Loucy (cell line): ENCODE results near the gene COL23A1.

Experiments used
- H2AFZ ChIP-seq: fragments of 200-600 bp; sonication (generic); 2 replicates; pipeline ENCODE4 v1.6.0; 2016; ENCODE audit warnings: antibody characterized with exemption, mild to moderate bottlenecking, low read length, moderate library complexity
- H3F3A ChIP-seq: fragments of 200-600 bp; 2 replicates; pipeline ENCODE4 v1.6.0; 2016; ENCODE audit warnings: antibody characterized with exemption, low read depth, mild to moderate bottlenecking
- H3K27me3 ChIP-seq: fragments of 200-600 bp; sonication (generic); 2 replicates; pipeline ENCODE4 v1.6.1; 2014; ENCODE audit warnings: low read length, mild to moderate bottlenecking; ENCODE audit not compliant: insufficient read depth, poor library complexity, severe bottlenecking
- H3K36me3 ChIP-seq: fragments of 200-600 bp; sonication (generic); 2 replicates; pipeline ENCODE4 v1.6.1; 2016; ENCODE audit warnings: low read length; ENCODE audit not compliant: insufficient read depth
- H3K4me1 ChIP-seq: fragments of 200-600 bp; sonication (generic); 2 replicates; pipeline ENCODE4 v1.5.1; 2014; ENCODE audit warnings: low read length, mild to moderate bottlenecking; ENCODE audit not compliant: insufficient read depth, poor library complexity, severe bottlenecking
- H3K4me2 ChIP-seq: fragments of 200-600 bp; sonication (generic); 2 replicates; pipeline ENCODE4 v1.6.0; 2014; ENCODE audit warnings: antibody characterized with exemption, low read length, low read depth, mild to moderate bottlenecking; ENCODE audit not compliant: poor library complexity, severe bottlenecking
- H3K4me3 ChIP-seq: fragments of 200-600 bp; sonication (generic); 2 replicates; pipeline ENCODE4 v1.5.1; 2014; ENCODE audit warnings: low read length, mild to moderate bottlenecking, mixed read lengths; ENCODE audit not compliant: poor library complexity, severe bottlenecking
- H3K79me2 ChIP-seq: fragments of 200-600 bp; sonication (generic); 2 replicates; pipeline ENCODE4 v1.6.1; 2014; ENCODE audit warnings: low read length; ENCODE audit not compliant: insufficient read depth
- H3K9ac ChIP-seq: fragments of 200-600 bp; sonication (generic); 2 replicates; pipeline ENCODE4 v1.6.0; 2014; ENCODE audit warnings: mild to moderate bottlenecking, low read depth, low read length, moderate library complexity; ENCODE audit not compliant: poor library complexity, severe bottlenecking
- H3K9me2 ChIP-seq: fragments of 200-600 bp; sonication (generic); replicated peaks from 2 replicates; pipeline ENCODE4 v1.6.1; 2016; ENCODE audit warnings: low read depth, low read length, mixed read lengths
- H3K9me3 ChIP-seq: fragments of 200-600 bp; sonication (generic); 2 replicates; pipeline ENCODE4 v1.6.1; 2014; ENCODE audit warnings: mild to moderate bottlenecking, antibody characterized with exemption, low read length, low read depth; ENCODE audit not compliant: insufficient read depth
- H4K20me1 ChIP-seq: fragments of 200-600 bp; sonication (generic); 2 replicates; pipeline ENCODE4 v1.6.0; 2014; ENCODE audit warnings: antibody characterized with exemption, low read length, mild to moderate bottlenecking; ENCODE audit not compliant: insufficient read depth, poor library complexity, severe bottlenecking
- CTCF ChIP-seq: fragments of 200-600 bp; sonication (generic); conservative IDR thresholded peaks from 2 replicates; pipeline ENCODE4 v1.5.1; 2014; ENCODE audit warnings: mild to moderate bottlenecking, antibody characterized with exemption, low read length
- EZH2phosphoT487 ChIP-seq: fragments of 200-600 bp; IDR thresholded peaks from 2 replicates; pipeline ENCODE4 v1.6.1; 2018; ENCODE audit warnings: antibody characterized with exemption, mild to moderate bottlenecking, moderate library complexity, borderline replicate concordance

The COL23A1 gene

GRCh38 chr5:178507151-178507932 is 82.9 kb downstream of the COL23A1 start:
- TF ChIP-seq CTCF: no peak
- no peak for TF ChIP-seq EZH2phosphoT487
- no peaks in the 10 kb centered on the region for H3K27me3 ChIP-seq
- H2AFZ ChIP-seq: no peak overlapping the region
- H3K79me2 ChIP-seq: no peaks in the 10 kb centered on the region
- H3K9me3 ChIP-seq: no peaks in the 10 kb centered on the region
- no peak overlapping the region for H3K4me2 ChIP-seq
- no peaks in the 10 kb centered on the region for H3K9me2 ChIP-seq
- H3K36me3 ChIP-seq: no peaks in the 10 kb centered on the region
- no peak overlapping the region for H3K9ac ChIP-seq
- H3K4me3 ChIP-seq: no peak overlapping the region
- no peaks in the 10 kb centered on the region for H3K4me1 ChIP-seq
- H4K20me1 ChIP-seq: no peaks in the 10 kb centered on the region
- H3F3A ChIP-seq: no peaks in the 10 kb centered on the region

- TF ChIP-seq EZH2phosphoT487 (no peak), CTCF (no peak)
- Histone ChIP-seq H4K20me1 (no peaks in the 10 kb centered on the region), H3F3A (no peaks in the 10 kb centered on the region), H3K79me2 (no peaks in the 10 kb centered on the region), H3K4me2 (no peak overlapping the region), H3K9ac (no peak overlapping the region), H3K9me3 (no peaks in the 10 kb centered on the region), H3K9me2 (no peaks in the 10 kb centered on the region), H3K36me3 (no peaks in the 10 kb centered on the region), H3K4me1 (no peaks in the 10 kb centered on the region), H3K27me3 (no peaks in the 10 kb centered on the region), H3K4me3 (no peak overlapping the region), H2AFZ (no peak overlapping the region)
These were observed 84.4 kb downstream of the COL23A1 start for GRCh38 chr5:178505639-178506407.

- Histone ChIP-seq H4K20me1 (no peaks in the 10 kb centered on the region), H3K4me3 (no peak overlapping the region), H3K79me2 (no peaks in the 10 kb centered on the region), H3K9me2 (no peaks in the 10 kb centered on the region), H3K9me3 (no peaks in the 10 kb centered on the region), H3K27me3 (no peaks in the 10 kb centered on the region), H3K4me2 (no peak overlapping the region), H2AFZ (no peak overlapping the region), H3F3A (no peaks in the 10 kb centered on the region), H3K4me1 (no peaks in the 10 kb centered on the region), H3K9ac (no peak overlapping the region), H3K36me3 (no peaks in the 10 kb centered on the region)
- TF ChIP-seq EZH2phosphoT487 (no peak), CTCF (no peak)
These were observed 85.7 kb downstream of the COL23A1 start for GRCh38 chr5:178504340-178504960.
